SIG-M5 (cell line): ENCODE data around the gene SCAANT1.

Experiments used
- DNase-seq: peaks from one replicate; lab custom pipeline; 2025; lab: John Stamatoyannopoulos, UW

SCAANT1 gene

DNA sequence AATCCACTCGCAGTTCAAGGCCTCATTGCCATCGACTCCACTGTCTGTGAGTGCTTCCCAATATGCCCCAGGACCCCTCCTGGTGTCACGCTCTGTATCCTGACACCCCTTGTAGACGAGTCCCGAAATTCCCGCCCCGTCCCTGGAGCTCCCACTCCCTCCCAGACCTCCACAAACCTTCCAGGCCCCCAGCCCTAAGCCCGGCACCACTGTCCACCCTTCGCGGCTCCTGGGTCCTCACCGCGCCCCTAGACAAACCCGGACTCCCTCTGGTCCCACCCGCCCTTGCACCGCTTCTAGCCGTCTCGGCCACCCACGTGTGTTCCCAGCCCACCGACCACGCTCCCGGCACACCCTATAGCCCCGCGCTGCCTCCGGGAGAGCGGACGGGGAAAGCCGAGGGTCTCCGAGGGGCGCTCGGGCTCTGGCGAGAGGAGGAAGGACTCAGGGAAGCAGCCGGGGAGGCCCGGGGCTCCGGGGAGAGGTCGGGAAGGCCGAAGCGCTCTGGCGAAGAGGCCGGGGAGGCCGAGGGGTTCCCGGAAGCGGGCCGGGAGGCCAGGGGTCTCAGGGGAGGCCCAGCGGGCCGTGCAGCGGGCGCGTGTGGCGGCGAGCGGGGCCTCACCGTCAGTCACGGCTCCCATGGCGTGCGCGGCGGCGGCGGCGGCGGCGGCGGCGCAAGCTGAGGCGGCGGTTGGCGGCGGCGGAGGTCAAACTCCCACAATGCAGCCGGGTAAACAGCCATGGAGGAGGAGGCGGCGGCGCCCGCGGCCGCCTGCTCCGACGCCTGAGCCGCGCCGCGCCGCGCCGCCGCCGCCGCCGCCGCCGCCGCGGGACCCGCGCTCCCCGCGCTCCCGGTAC is 48.8 kb downstream of the SCAANT1 start, which contains the start of the genes ATXN7 and THOC7:
Gene ATXN7 (plus strand): TSS at position 718 of the 858 bp plus-strand sequence. CDS start 48,732 bp downstream, outside the sequence.
Gene THOC7 (minus strand): TSS at position 656 of the 858 bp plus-strand sequence. CDS start 15 bp downstream, at position 641.
- no peak for DNase-seq

GRCh38 chr3:63862804-63863149 is 49.4 kb downstream of the SCAANT1 start:
- DNase-seq: no peak
